ENCODE measurements around the gene ATXN1. TPM values are rescaled to one million over a fixed set of nuclear protein-coding genes. Genes with fewer than 3 reads are reported as not detected.
A peak's percentile ranks its signal among the peaks of the same experiment; 100 is the strongest.

ATXN1 gene
- total RNA-seq, 3 donors from 2014 or later = 30.4 to 87.3 (median 50.1) TPM

DNA sequence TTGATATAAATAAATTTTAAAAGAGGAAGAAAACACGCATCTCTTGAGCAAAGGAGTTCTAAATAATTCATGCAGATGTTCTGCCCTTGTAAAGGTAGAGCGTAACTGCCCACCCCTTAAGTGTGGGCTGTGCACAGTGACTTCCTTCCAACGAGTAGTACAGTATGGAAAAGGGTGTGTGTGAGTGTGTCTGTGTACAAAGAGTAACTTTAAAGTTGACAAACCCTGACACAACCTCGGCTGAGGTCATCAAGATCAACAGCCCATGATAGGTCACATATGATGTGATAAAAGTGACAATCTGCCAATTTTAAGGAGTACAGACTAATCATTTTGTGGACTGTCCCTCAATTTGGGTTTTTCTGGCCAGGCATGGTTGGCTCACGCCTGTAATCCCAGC, 225.7 kb downstream of the ATXN1 start:
- H3K9me3 ChIP-seq = no peaks in the 10 kb centered on the region
- no peak overlapping the region for H3K4me3 ChIP-seq
- no peak for ATAC-seq
- H3K4me1 ChIP-seq (ENCODE audit: low read depth) = no peaks in the 10 kb centered on the region
- TF ChIP-seq CTCF (IDR thresholded peaks at IDR 0.05) = no peak
- no peak for DNase-seq
- intact Hi-C loops (cut with DNase I, micrococcal nuclease) = no loop called here
- H3K36me3 ChIP-seq (ENCODE audit: low read depth) = no peaks in the 10 kb centered on the region

- ATAC-seq (no peak), DNase-seq (no peak)
- intact Hi-C loops (cut with DNase I, micrococcal nuclease) = no loop called here
- no peaks in the 10 kb centered on the region for H3K4me1 ChIP-seq (ENCODE audit: low read depth)
- H3K9me3 ChIP-seq = no peaks in the 10 kb centered on the region
- no peaks in the 10 kb centered on the region for H3K36me3 ChIP-seq (ENCODE audit: low read depth)
- TF ChIP-seq CTCF (IDR thresholded peaks at IDR 0.05) = no peak
- H3K4me3 ChIP-seq = no peak overlapping the region
These were observed 227.5 kb downstream of the ATXN1 start for GRCh38 chr6:16533721-16534136.

DNA sequence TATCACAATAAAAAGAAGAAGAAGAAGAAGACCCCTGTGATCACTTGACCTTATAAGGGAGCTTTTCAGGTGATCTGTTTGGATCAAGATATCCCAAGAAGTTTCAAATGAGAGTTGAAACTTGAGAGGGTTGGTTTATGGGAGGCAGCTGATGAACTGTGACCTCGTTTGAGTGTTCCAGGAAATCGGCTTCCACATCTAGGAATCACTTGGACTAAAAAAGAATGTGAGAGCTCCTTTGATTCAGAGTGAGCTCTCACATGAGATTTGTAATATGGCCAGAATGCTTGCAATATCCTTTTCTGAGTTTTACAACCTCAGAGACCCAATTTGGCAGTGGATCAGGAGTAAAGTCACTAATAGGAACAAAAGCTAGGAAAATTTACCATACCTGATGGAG, 228.1 kb downstream of the ATXN1 start:
- DNase-seq (no peak), ATAC-seq (peak; percentile 26)
- Histone ChIP-seq H3K4me1 (ENCODE audit: low read depth) (no peaks in the 10 kb centered on the region), H3K36me3 (ENCODE audit: low read depth) (no peaks in the 10 kb centered on the region), H3K9me3 (no peaks in the 10 kb centered on the region), H3K4me3 (no peak overlapping the region)
- no peak for TF ChIP-seq CTCF (IDR thresholded peaks at IDR 0.05)
- intact Hi-C loops (cut with DNase I, micrococcal nuclease) = no loop called here

DNA sequence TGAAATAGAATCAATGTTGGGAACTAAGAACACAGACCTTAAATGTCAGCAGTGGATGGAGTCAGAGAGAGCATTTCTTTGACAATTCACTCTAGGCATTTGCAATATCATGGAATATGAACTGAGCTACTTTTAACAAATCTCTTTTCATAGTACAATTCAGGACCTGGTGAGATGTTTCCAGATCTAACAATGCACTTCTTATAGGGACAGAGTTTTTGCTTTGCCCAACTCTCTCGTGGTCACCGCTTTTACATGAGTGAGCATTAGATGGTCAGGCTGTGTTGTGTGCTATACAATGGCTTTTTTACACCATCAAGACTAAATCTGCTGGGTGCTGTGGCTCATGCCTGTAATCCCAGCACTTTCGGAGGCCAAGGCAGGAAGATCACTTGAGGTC, 233.6 kb downstream of the ATXN1 start:
- no peak for DNase-seq
- ATAC-seq = no peak
- H3K9me3 ChIP-seq = no peaks in the 10 kb centered on the region
- H3K36me3 ChIP-seq (ENCODE audit: low read depth) = no peaks in the 10 kb centered on the region
- intact Hi-C loops (cut with DNase I, micrococcal nuclease) = no loop called here
- no peak overlapping the region for H3K4me3 ChIP-seq
- TF ChIP-seq CTCF (IDR thresholded peaks at IDR 0.05) = no peak
- H3K4me1 ChIP-seq (ENCODE audit: low read depth) = no peaks in the 10 kb centered on the region

- no peaks in the 10 kb centered on the region for H3K9me3 ChIP-seq
- no peak for TF ChIP-seq CTCF (IDR thresholded peaks at IDR 0.05)
- H3K4me3 ChIP-seq = no peak overlapping the region
- no peak for DNase-seq
- intact Hi-C loops (cut with DNase I, micrococcal nuclease) = no loop called here
- ATAC-seq = no peak
- H3K4me1 ChIP-seq (ENCODE audit: low read depth) = no peaks in the 10 kb centered on the region
- H3K36me3 ChIP-seq (ENCODE audit: low read depth) = no peaks in the 10 kb centered on the region
These were observed 236.9 kb downstream of the ATXN1 start for GRCh38 chr6:16524380-16524707.

DNA sequence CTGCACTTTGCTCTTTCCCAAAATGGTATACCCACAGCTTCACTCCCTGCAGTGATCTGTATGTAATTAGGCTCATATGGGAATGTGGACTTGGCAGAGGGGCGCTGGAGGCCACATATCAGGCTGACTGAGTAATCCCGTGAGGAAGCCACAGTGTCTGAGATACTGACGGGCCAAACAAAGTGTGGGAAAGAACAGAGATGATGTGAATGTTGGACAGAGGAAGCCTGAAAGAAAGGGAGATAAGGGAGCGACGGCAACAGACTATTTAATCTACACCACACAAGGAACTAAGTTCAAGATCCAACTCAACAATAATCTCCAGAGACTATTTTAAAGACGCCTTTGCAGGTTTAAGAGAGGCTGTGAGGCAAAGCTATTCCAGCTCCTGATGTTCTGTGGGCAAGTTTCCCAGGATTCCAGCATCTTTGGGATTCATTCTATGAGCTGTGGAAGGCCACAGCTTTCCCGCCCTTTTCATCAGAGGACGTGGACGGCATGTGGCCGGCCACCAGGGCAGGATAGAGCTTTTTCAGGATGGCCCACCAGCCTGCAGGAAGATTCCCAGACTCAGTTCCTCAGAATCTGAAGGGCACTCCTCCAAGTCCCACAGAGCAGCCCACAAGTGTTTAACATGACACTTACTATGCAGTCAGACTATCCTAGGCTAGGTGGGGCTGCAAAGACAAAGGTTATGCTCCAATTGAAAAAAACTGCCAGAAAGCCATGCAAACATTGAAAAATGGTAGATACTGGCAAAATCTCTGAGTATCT, 237.5 kb downstream of the ATXN1 start:
- intact Hi-C loops (cut with DNase I, micrococcal nuclease) = no loop called here
- DNase-seq (no peak), ATAC-seq (no peak)
- TF ChIP-seq CTCF (IDR thresholded peaks at IDR 0.05) = no peak
- Histone ChIP-seq H3K4me1 (ENCODE audit: low read depth) (no peaks in the 10 kb centered on the region), H3K9me3 (no peaks in the 10 kb centered on the region), H3K36me3 (ENCODE audit: low read depth) (no peaks in the 10 kb centered on the region), H3K4me3 (no peak overlapping the region)

Data from mucosa of descending colon (tissue), 3 donors.